Measurements from ENCODE around the gene HDGF.

- TF ChIP-seq CTCF (IDR thresholded peaks at IDR 0.05) (no peak), POLR2A (IDR thresholded peaks at IDR 0.05) (no peak)
These were observed at the start of gene HDGF for GRCh38 chr1:156751451-156751756.
